ENCODE results near the gene WDSUB1.

WDSUB1 gene

GRCh38 chr2:159228081-159228581, 58.4 kb downstream of the WDSUB1 start:
- no peaks in the 10 kb centered on the region for H3K9me3 ChIP-seq (ENCODE audit: control insufficient read depth, insufficient read depth, low read length)
- no peaks in the 10 kb centered on the region for H3K27me3 ChIP-seq (ENCODE audit: control insufficient read depth, low read length)
- no peaks in the 10 kb centered on the region for H4K20me1 ChIP-seq (ENCODE audit: control insufficient read depth, insufficient read depth, low read depth, low read length)
- no peaks in the 10 kb centered on the region for H3K79me2 ChIP-seq (ENCODE audit: control insufficient read depth, low read length)
- H3K36me3 ChIP-seq (ENCODE audit: control insufficient read depth, low read length) = no peaks in the 10 kb centered on the region
- no peaks in the 10 kb centered on the region for H3K4me1 ChIP-seq (ENCODE audit: control insufficient read depth, low read length)
- no peaks in the 10 kb centered on the region for H3F3A ChIP-seq (ENCODE audit: control insufficient read depth, insufficient read depth)
- TF ChIP-seq EZH2phosphoT487 (IDR thresholded peaks at IDR 0.05; ENCODE audit: borderline replicate concordance, low read length) (no peak), CTCF (IDR thresholded peaks at IDR 0.05; ENCODE audit: low read depth, low read length, poor library complexity, severe bottlenecking) (no peak)
- no peak overlapping the region for H3K4me3 ChIP-seq (ENCODE audit: low read length)
- H3K27ac ChIP-seq (ENCODE audit: low read depth, low read length) = no peak overlapping the region
- H3K4me2 ChIP-seq (ENCODE audit: low read length) = no peak overlapping the region
- H3K9me2 ChIP-seq (replicated peaks; ENCODE audit: control insufficient read depth, low read length) = no peaks in the 10 kb centered on the region

- no peaks in the 10 kb centered on the region for H3K27me3 ChIP-seq (ENCODE audit: control insufficient read depth, low read length)
- H4K20me1 ChIP-seq (ENCODE audit: control insufficient read depth, insufficient read depth, low read depth, low read length) = no peaks in the 10 kb centered on the region
- no peaks in the 10 kb centered on the region for H3K9me2 ChIP-seq (replicated peaks; ENCODE audit: control insufficient read depth, low read length)
- H3K36me3 ChIP-seq (ENCODE audit: control insufficient read depth, low read length) = no peaks in the 10 kb centered on the region
- no peak overlapping the region for H3K4me2 ChIP-seq (ENCODE audit: low read length)
- H3F3A ChIP-seq (ENCODE audit: control insufficient read depth, insufficient read depth) = no peaks in the 10 kb centered on the region
- H3K27ac ChIP-seq (ENCODE audit: low read depth, low read length) = no peak overlapping the region
- no peaks in the 10 kb centered on the region for H3K9me3 ChIP-seq (ENCODE audit: control insufficient read depth, insufficient read depth, low read length)
- no peaks in the 10 kb centered on the region for H3K4me1 ChIP-seq (ENCODE audit: control insufficient read depth, low read length)
- H3K4me3 ChIP-seq (ENCODE audit: low read length) = no peak overlapping the region
- no peaks in the 10 kb centered on the region for H3K79me2 ChIP-seq (ENCODE audit: control insufficient read depth, low read length)
- TF ChIP-seq EZH2phosphoT487 (IDR thresholded peaks at IDR 0.05; ENCODE audit: borderline replicate concordance, low read length) (no peak), CTCF (IDR thresholded peaks at IDR 0.05; ENCODE audit: low read depth, low read length, poor library complexity, severe bottlenecking) (no peak)
Observed at GRCh38 chr2:159227467-159227866, 59.0 kb downstream of the WDSUB1 start.

GRCh38 chr2:159226608-159227385, 59.7 kb downstream of the WDSUB1 start:
- Histone ChIP-seq H3F3A (ENCODE audit: control insufficient read depth, insufficient read depth) (no peaks in the 10 kb centered on the region), H3K4me1 (ENCODE audit: control insufficient read depth, low read length) (no peaks in the 10 kb centered on the region), H3K27ac (ENCODE audit: low read depth, low read length) (no peak overlapping the region), H3K4me3 (ENCODE audit: low read length) (no peak overlapping the region), H4K20me1 (ENCODE audit: control insufficient read depth, insufficient read depth, low read depth, low read length) (no peaks in the 10 kb centered on the region), H3K4me2 (ENCODE audit: low read length) (no peak overlapping the region), H3K79me2 (ENCODE audit: control insufficient read depth, low read length) (no peaks in the 10 kb centered on the region), H3K9me3 (ENCODE audit: control insufficient read depth, insufficient read depth, low read length) (no peaks in the 10 kb centered on the region), H3K9me2 (replicated peaks; ENCODE audit: control insufficient read depth, low read length) (no peaks in the 10 kb centered on the region), H3K27me3 (ENCODE audit: control insufficient read depth, low read length) (no peaks in the 10 kb centered on the region), H3K36me3 (ENCODE audit: control insufficient read depth, low read length) (no peaks in the 10 kb centered on the region)
- no peak for TF ChIP-seq EZH2phosphoT487 (IDR thresholded peaks at IDR 0.05; ENCODE audit: borderline replicate concordance, low read length)
- TF ChIP-seq CTCF (IDR thresholded peaks at IDR 0.05; ENCODE audit: low read depth, low read length, poor library complexity, severe bottlenecking) = no peak
